Glomerular visceral epithelial cell (primary cell): Measurements from ENCODE around the gene NUP62.
"Not testable (repeated sequence)": the region's sequence is repeated elsewhere in the genome, so short reads cannot be mapped to it uniquely, and the experiment has no call there.

ENCODE experiments used
- DNase-seq: peaks from one replicate; pipeline ENCODE4 v3.0.0-alpha.2; 2016; ENCODE audit errors: extremely low spot score

The NUP62 gene

GRCh38 chr19:49925486-49925885 lies 3.8 kb downstream of the NUP62 start:
- no peak for DNase-seq

DNA sequence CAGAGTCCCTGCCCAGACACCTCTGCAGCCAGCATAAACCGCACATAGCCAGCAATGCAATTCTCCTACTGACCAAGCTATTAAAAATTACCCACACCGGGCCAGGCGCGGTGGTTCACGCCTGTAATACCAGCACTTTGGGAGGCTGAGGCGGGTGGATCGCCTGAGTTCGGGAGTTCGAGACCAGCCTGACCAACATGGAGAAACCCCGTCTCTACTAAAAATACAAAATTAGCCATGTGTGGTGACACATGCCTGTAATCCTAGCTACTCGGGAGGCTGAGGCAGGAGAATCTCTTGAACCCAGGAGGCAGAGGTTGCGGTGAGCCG lies 4.5 kb downstream of the NUP62 start:
- not testable (repeated sequence) for DNase-seq

- no peak for DNase-seq
Measured at GRCh38 chr19:49924004-49924880, 5.1 kb downstream of the NUP62 start.

- no peak for DNase-seq
Measured at GRCh38 chr19:49923055-49924003, 6.0 kb downstream of the NUP62 start.

DNA sequence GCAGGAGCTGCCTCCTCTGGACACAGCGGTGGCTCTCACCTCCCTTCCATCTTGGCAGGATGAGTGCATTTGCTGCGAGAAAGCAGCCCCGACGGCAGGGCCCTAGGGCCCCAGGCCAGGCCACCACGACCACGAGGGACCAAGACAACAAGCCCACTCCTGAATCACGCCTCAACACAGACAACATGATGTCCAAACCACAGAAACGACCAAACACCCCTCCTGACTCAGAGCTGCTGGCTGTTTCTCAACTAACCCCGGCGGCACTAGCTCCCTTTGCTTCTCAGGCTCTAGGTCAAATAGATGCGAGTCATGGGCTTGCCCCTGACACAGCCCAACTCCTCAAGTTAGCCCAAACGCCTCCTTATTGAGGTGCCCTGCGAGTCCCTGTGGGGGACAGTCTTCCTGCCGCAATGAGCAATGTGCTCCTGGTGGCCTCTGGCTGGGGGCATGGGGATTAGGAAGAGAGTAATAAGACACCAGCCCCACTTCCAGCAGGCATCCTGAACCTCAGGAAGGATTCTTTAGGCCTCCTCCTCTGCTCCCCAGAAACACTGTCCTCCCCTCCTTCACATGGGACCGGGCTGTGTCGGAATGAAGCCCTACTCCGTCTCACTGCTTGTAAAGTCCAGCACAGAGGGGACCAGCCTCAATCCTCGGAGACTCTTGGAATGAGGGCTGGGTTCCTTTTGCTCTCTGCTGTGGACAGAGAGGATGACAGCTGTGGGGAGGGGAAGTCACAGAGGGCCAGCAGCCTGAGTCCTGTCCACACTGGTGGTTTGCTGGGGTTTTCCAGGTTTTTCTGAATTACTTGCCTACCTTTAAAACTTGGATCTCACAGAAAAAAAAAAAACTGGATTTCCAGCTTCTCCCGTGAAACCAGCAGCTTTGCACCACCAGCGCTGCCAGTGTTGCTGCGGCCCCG lies 7.2 kb downstream of the NUP62 start:
- DNase-seq: peak; percentile 65

DNA sequence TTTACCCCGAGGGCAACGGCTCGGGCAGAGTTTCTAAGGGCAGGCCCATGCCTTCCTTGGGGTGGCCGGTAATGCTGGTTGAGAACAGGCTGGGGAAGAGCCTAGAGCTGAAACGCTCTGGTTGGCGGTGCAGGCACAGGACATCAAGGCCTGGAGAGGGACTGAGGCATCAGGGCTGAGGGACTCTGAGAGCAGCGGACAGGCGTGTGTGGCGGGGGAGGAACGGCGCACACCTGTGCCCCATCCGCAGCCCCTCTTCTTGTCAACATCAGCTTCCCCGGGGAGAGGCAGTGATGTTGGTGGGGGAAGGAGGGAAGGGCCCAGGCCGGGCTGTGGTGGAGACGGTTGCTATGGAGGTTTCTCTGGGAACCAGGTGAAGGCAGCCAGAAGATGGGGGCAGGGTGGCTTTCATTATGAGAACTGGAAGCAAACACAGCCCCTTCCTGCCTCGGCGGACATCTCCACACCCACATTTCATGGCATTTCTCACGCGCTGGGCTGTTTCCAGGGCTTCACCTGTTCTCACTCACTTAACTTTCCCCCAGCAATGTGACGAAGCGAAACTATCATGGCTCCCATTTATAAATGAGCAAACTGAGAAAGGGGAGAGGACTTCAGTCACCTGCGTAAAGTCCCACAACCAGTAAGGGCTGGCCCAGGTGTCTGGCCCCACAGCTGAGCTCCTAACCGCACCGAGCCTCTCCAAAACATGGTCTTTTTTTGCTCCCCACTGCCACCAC lies 8.5 kb downstream of the NUP62 start:
- no peak for DNase-seq

GRCh38 chr19:49918089-49918488 lies 11.2 kb downstream of the NUP62 start:
- no peak for DNase-seq

DNA sequence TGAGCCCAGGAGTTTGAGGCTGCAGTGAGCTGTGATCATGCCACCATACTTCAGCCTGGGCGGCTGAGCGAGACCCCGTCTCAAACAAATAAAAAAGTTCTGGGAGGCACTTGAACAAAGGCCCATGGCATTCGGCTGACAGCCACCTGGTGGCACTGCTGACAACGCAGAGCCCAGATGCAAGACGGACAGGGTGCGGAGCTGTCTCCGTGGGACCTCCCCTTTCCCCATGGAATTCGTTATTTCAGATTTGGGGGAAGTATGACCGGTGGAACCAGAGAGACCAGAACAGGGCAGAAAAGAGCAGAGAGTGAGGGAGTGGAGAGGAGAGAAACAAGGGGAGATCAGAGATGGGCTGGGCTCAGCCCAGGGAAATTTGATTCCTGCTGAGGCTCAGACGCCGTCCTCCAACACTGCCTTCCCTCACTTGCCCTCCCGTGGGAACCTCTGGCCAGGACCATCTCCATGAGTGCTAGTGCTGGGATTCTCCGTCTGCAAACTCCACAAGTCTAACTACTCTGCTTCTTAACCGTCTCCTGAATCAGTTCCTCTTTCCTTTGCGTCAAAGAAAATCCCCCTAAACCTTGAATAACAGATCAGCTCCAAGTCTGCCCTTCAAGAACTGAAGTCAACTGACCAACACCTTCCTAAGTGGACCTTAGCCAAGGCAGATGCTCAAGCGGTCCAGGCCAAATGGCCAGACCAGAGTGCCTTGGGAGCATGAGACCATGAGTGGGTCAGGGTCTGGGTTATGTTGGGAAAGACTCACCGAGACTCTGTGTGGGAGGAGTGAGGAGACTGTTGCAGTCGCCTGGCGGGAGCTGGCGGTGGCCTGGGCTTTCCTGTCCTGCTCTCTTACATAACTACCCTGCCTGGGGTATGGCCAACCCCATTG lies 12.2 kb downstream of the NUP62 start:
- no peak for DNase-seq

GRCh38 chr19:49915271-49915670 lies 14.0 kb downstream of the NUP62 start:
- no peak for DNase-seq

DNA sequence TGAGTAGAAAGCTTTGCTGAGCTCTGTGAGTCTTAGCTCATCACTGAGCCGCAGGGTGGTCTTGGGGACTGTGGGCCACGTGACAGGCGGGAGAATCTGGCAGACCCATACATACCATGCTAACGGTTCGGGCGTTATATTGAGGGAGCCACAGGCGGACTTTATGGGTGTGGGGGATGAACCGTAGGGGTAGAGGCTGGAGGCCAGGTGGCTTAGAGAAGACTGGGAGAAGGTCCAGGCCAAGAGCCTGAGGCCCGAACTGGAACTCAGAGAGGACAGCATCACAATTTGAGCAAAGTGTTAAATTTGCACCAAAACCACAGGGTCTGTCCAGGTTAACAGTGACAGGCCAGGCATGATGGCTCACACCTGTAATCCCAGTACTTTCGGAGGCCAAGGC lies 15.6 kb downstream of the NUP62 start:
- DNase-seq: no peak

DNA sequence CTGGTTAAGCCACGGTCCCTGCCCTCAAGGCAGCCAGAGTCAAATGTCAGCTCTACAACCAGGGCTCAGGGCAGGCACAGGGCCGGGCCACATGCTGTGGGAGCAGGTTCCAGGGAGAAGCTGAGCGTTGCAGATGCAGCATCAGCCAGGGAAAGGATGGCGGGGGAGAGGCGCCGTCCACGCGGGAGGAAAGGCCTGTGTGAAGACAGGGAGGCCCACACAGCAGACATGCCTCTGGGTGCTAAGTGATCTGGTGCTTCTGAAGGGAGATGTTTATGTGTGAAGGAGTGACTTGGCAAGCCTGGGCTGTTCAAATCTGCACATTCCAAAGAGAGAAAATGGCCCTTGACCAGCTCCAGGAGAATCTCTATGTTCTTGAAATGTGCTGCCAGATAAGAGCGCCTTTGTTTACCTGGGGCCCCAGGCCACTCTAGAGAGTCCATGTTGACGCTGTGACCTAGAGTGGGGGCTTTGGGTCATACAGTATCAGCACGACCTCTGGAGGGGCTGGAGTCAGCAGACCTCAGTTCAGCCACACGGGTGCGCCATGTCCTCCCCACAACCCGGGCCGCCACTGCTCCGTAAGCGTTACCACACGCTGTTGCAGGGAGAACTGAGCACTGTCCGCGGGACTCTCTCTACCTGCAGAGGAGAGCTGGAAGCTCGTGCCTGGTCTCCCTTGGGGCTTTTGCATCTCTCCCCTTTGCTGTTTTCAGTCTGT lies 16.2 kb downstream of the NUP62 start:
- no peak for DNase-seq

- no peak for DNase-seq
Measured at GRCh38 chr19:49911381-49912145, 17.7 kb downstream of the NUP62 start.

GRCh38 chr19:49910179-49910578 lies 19.1 kb downstream of the NUP62 start:
- DNase-seq: no peak

- DNase-seq: no peak
Measured at GRCh38 chr19:49908480-49909420, 20.6 kb downstream of the NUP62 start.

- DNase-seq: no peak
Measured at GRCh38 chr19:49907745-49908446, 21.4 kb downstream of the NUP62 start.

DNA sequence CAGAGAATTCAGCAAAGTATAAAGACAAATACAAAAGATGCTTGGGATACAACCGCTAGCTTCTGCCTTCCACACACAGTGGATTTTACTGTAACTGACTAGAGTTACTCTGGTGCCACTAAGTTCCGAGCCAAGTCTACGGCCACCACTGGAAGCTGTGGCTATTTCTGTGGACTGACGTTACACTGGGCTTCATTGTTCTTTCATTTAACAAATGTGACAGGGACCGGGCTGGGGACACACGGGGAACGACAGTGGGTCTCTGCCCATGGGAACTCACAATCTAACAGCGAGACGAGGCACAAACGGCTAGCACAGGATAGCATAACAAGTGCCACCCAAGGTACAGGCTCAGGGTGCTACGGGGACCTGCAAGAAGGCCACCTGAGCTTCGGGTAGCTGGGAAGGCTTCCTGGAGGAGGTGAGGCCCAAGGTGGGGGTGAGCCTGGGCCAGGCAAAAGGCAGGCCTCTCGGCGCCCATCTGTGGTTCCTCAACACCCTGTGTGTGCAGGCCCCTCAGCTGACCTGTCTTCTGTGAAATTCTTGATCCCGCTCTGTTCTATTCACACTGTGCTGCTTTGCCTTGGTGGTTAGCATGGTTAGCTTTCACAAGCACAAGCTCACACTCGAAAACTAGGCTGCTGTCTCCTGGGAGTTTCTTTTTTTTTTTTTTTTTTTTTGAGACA lies 22.3 kb downstream of the NUP62 start:
- DNase-seq: no peak
